ENCODE results near the gene CDC42EP1.
"Not testable (repeated sequence)": the region's sequence is repeated elsewhere in the genome, so short reads cannot be mapped to it uniquely, and the experiment has no call there.

The CDC42EP1 gene

DNA sequence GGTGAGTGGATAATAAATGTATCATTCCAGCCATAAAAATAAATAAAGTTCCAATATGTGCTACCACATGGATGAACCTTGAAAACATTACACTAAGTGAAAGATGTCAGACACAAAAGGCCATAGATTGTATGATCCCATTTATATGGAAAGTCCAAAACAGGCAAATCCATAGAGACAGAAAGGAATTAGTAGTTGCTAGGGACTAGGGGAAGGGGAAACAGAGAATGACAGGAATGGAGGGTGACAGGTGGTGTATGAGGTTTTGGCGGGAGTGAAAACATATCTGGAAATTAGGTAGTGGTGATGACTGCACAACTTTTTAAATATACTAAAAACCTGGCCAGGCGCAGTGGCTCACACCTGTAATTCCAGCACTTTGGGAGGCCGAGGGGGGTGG, 25.8 kb upstream of the CDC42EP1 start:
- DNase-seq (ENCODE audit: low read depth) = no peak

DNA sequence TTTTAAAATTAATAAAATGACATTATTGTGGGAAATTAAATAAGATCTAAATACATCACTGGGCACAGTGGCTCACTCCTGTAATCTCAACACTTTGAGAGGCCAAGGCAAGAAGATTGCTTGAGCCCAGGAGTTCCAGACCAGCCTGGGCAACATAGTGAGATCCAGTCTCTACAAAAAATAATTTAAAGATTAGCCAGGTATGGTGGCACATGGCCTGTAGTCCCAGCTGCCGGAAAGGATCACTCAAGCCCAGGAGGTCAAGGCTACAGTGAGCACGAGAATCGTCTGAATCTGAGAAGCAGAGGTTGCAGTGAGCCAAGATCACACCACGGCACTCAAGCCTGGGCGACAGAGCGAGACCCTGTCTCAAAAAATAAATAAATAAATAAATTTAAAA, 25.1 kb upstream of the CDC42EP1 start:
- DNase-seq (ENCODE audit: low read depth) = no peak

DNA sequence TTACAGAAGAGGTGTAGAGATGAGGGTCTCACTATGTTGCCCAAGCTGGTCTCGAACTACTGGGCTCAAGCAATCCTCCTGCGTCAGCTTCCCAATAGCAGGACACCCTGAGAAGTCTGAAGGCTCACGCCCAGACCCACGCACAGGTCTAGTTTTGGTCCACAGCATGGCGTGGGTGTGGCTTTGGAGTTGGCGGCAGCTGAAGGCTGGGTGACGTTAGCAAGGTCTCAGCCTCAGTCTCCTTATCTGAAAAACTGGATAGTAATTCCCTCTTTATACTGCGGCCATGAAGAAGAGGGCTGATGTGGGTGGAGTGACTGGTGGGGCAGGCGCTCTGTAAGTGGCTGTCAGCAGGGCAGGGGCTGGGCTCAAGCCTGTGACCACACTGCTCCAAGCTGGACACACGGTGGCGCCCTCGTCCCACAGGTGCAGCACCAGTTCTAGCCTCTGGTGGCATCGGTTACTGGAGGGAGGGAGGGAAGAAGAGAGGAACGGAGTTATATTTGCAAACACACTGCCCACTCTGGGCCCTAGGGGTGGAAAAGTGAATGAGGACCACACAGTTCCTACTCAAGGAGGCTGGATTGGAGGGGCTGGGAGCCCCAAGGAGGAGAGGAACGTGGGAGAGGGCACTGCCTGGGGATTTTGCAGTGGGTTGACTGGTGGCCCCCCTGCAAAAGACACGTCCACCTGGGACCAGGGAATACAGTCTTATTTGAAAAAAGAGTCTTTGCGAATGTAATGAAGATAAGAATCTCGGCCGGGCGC, 21.5 kb upstream of the CDC42EP1 start:
- peak; percentile 91 for DNase-seq (ENCODE audit: low read depth)

- DNase-seq (ENCODE audit: low read depth) = not testable (repeated sequence)
Measured at GRCh38 chr22:37539790-37540189, 20.5 kb upstream of the CDC42EP1 start.

DNA sequence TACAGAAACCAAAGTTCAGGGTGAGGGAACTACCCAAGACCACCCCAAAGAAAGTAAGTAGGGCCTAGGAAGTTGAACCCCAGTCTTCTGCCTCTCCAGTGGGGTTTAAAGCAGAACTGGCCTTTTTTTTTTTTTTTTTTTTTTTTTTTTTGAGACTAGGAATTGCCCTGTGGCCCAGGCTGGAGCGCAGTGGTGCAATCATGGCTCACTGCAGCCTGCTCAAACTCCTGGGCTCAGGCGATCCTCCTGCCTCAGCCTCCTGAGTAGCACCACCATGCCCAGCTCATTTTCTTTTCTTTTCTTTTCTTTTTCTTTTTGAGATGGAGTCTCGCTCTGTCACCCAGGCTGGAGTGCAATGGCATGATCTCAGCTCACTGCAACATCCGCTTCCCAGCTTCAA, 17.9 kb upstream of the CDC42EP1 start:
- DNase-seq (ENCODE audit: low read depth) = not testable (repeated sequence)

- no peak for DNase-seq (ENCODE audit: low read depth)
Measured at GRCh38 chr22:37542959-37543358, 17.3 kb upstream of the CDC42EP1 start.

DNA sequence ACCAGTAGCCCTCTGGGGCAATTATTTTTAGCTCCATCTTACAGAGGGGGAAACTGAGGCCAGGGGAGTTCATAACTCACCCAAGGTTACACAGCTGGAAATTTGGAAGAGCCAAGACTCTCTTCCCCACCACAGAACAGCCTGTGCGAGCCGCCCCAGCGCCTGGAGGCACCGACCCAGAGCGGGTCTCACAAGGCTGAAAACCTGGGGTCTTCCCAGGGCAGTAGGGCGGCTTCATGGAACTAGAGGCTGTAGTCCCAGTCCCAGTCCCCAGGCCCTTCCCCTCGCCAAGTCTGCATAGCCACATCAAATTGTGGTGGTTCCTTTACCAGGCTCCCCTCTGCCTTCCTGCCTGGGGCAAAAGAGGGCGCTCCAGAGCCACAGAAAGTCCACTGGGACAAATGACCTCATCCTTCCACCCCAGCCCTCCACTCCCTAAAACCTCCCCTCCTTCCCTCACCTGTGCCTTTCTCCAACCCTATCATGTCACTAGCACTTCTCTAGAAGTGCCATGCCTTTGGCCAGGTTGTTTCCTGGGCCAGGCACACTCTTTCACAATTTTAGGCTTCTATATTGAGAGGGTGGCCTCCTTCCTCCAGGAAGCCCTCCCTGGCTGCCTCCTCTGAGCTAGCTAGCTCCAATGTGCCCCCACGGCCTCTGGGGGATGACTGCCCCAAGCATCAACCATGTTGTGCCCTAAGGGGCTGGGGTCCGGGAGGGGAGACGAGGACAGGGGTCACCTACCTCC, 15.2 kb upstream of the CDC42EP1 start:
- DNase-seq (ENCODE audit: low read depth) = peak; percentile 54

DNA sequence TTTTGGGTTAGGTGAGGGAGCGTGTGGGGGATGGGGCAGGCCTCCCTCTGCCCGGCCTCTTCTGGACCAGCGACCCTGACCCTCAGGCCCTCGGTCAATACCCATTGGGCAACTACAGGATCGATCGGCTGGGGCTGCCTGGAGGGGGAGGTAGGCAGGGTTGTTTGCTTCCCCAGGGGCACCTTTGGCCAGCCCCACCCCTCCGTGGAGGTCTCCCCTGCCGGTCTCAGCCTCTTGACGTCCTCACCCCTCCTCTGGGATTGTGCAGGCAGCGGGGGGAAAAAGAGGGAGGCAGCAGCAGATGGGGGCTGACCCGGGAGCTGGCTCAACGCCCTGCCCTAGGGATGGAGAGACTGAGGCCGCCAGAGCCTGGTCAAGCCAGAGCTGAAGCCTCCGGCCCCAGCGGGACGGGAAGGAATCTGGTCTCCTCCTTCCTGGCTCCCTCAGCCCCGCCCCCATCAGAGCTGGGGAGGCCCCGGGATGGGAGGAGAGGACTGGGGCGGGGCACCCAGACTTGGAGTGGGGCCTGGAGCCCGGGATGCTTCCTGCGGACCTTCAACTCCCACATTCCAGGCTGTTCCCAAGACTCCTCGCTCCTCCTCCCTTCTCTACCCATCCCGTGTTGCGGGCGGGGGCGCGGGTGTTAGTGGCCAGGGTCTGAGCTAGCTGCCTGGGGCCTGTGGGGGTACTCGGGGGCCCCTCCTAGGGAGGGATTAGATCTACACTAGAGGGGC, 14.4 kb upstream of the CDC42EP1 start:
- DNase-seq (ENCODE audit: low read depth) = peak; percentile 96

- DNase-seq (ENCODE audit: low read depth) = peak; percentile 91
Measured at GRCh38 chr22:37546437-37547250, 13.6 kb upstream of the CDC42EP1 start.

DNA sequence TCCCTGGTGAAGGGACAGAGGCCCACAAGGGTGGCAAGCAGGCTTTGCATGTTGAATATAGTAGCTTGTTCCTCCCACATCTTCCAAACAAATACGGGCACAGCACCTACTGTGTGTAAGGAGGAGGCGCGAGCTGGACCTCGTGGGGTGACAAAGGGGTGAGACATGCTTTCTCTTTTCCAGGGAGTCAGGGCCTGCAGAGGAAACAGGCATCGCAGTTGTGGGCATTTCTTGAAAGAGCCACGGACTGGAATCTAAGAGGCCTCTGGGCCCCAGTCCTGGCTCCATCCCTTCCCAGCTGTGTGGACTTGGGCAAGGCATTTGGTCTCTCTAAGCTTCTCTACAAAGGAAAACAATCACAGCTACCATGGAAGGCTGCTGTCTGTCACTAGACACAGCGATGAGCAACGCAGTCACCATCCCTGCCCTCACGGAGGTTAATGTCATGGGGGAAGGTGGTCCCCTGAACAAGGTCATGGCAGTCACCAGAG, 13.0 kb upstream of the CDC42EP1 start:
- peak; percentile 58 for DNase-seq (ENCODE audit: low read depth)

DNA sequence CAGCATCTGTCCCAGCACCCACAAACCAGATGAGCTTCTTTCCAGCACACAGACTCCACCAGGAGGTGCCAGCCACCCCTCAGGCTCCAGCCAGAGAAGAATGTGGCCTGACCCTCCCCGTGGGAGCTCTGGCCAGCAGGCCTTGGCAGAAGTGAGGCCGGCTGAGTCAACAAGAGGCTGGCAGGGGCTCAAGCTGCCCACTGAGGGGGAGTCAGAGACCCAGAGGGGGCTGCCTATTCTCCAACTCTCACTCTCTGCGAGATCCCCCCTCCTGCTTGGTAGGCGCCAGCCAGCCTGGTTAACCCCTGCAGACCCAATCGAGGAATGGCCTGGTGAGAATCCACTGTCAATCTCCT, 10.6 kb upstream of the CDC42EP1 start:
- DNase-seq (ENCODE audit: low read depth) = peak; percentile 76

GRCh38 chr22:37550921-37551320, 9.4 kb upstream of the CDC42EP1 start:
- DNase-seq (ENCODE audit: low read depth) = not testable (repeated sequence)

- no peak for DNase-seq (ENCODE audit: low read depth)
Measured at GRCh38 chr22:37551981-37552380, 8.3 kb upstream of the CDC42EP1 start.

GRCh38 chr22:37552524-37553163, 7.6 kb upstream of the CDC42EP1 start:
- DNase-seq (ENCODE audit: low read depth) = no peak

DNA sequence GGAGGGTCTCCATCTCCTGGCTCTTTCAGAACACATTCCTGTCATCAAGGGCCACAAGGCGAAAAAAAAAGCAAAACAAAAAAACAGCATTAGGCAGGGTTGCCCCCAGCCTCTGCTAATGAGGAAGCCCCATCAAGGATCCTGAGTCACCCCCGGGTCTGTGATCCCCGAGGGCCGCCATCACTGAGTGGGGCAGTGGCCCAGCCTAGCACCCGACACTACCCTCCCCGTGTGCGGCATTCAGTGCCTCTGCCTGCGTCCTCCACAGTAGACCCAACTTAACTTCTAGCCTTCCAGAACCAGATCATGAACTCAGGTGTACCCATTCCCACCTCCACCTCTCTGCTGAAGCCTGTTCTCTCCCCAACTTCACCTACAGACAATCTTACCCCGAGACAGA, 6.6 kb upstream of the CDC42EP1 start:
- no peak for DNase-seq (ENCODE audit: low read depth)

- DNase-seq (ENCODE audit: low read depth) = no peak
Measured at GRCh38 chr22:37555029-37555428, 5.3 kb upstream of the CDC42EP1 start.

- no peak for DNase-seq (ENCODE audit: low read depth)
Measured at GRCh38 chr22:37556710-37557109, 3.6 kb upstream of the CDC42EP1 start.

DNA sequence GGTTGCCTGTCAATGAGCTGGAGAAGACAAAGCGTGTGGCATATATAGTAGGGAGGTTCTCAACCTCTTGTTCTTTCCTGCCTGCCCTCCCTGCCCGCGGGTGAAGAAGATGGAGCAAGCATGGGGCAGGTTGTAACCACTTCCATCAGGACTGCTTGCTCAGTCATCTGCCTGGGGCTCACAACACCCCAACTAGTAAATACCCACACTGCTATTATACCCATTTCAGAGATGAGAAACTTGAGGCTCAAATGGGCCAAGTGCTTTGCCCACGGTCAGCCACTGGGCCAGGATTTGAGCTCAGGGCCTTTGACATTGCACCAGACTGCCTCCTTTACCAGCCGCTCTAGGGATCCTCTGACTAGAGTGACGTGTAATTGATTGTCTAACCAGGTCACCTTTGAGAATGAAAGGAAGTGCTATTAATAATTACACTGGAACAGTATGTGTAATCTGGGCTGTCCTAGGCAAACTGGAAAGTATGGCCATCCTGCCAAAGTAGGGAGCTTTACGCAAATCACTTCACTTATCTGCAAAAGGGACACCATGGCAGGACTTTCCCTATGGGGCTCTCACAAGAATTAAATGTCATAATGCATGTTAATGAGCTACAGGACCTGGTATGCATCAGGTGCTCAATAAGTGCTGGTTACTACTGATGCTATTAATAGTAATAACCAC, 2.8 kb upstream of the CDC42EP1 start:
- no peak for DNase-seq (ENCODE audit: low read depth)

DNA sequence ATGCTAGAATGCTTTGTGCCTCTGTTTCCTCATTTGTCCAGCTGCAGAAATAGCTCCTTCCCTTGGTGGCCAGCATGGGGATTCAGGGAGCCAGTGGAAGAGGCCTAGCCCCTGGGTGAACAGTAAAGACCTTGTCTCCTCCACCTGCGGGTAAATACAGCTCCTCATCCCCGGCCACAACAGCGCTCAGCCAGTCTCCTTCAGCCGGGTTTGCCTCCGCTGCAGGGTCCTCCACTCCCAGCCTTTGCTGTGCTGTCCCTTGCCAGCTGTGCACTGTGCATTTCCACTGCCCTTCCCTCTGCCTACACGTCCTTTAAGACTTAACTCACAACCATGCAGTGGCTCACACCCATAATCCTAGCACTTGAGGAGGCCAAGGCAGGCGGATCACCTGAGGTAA, 1.5 kb upstream of the CDC42EP1 start:
- no peak for DNase-seq (ENCODE audit: low read depth)

DNA sequence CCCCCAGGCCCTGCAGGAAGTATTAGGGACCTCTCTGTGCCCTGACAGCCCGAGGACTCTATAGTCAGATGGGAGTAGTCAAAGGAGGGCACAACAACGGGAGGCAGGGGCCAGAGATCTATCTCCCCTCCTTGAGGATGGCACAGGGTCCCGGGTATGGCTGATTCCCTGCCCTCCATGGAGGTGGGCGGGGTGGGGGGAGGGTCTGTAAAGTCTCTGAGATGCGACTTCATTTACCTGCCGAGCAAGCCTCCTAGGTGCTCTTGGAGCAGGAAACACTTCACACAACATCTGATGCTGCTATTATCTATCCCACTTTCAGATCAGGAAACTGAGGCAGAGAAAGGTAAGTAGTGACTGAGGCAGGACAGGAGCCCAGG, 769 bp upstream of the CDC42EP1 start:
- DNase-seq (ENCODE audit: low read depth) = no peak

Data from fibroblast of gingiva (primary cell).